Measurements from ENCODE around the gene HS3ST6. TPM values are rescaled to one million over a fixed set of nuclear protein-coding genes. Genes with fewer than 3 reads are reported as not detected.

HS3ST6 gene
- total RNA-seq, 1 experiment from 2014 or later = not detected

GRCh38 chr16:1947369-1947670 is 29.1 kb upstream of the HS3ST6 start:
- ChIA-PET POLR2A (interaction anchor here (2.4 kb wide), 1 partner anchor 17 kb away, joined by 7 read pairs; the partner anchor contains the start of gene RPS2), RAD21 (ENCODE audit: low non-redundant PET in 1 of 2, low total read pairs in 2 of 2, uncharacterized antibody in 2 of 2, unreplicated experiment in 2 of 2) (interaction anchor here in 1 of 2 experiments (0.7 kb wide), 1 partner anchor 96 kb away, joined by 3 read pairs; no protein-coding TSS in a partner anchor), CTCF (no interaction called here)
- Histone ChIP-seq H2AFZ (ENCODE audit: low read depth, low read length, poor library complexity, severe bottlenecking) (no peak overlapping the region), H3K27ac (ENCODE audit: low read depth, low read length) (no peak overlapping the region), H3K36me3 (ENCODE audit: control insufficient read depth in 1 of 2, insufficient read depth in 2 of 2, low read length in 2 of 2) (no peaks in the 10 kb centered on the region), H3K4me1 (ENCODE audit: control insufficient read depth in 1 of 2, insufficient read depth in 2 of 2, low read length in 2 of 2) (peaks cover 6 to 16% of the 10 kb centered on the region in 2 experiments), H3K9ac (ENCODE audit: low read length) (no peak overlapping the region), H3K4me3 (replicated peaks in 1 of 2; ENCODE audit: low read depth in 1 of 2, low read length in 2 of 2) (no peak overlapping the region), H3K27me3 (ENCODE audit: insufficient read depth, low read length) (no peaks in the 10 kb centered on the region), H3K79me2 (ENCODE audit: insufficient read depth, low read length) (no peaks in the 10 kb centered on the region), H3K9me2 (ENCODE audit: insufficient read depth) (no peaks in the 10 kb centered on the region), H3K9me3 (ENCODE audit: control insufficient read depth in 1 of 2, insufficient read depth in 1 of 2, low read depth in 1 of 2, low read length in 2 of 2) (no peaks in the 10 kb centered on the region), H3K4me2 (ENCODE audit: low read length) (no peak overlapping the region), H4K20me1 (ENCODE audit: insufficient read depth) (no peaks in the 10 kb centered on the region)
- BruUV-seq (replicated peaks) = no TSS peak
- TF ChIP-seq ATF3 (IDR thresholded peaks at IDR 0.05) (no peak), ELF1 (IDR thresholded peaks at IDR 0.05; ENCODE audit: borderline replicate concordance, low read depth) (no peak), TCF7L2 (IDR thresholded peaks at IDR 0.05; ENCODE audit: borderline replicate concordance, extremely low read depth, insufficient read depth, insufficient read length) (no peak), SRF (IDR thresholded peaks at IDR 0.05; ENCODE audit: low read depth) (no peak), REST (IDR thresholded peaks at IDR 0.05; ENCODE audit: low read depth) (no peak), SP1 (IDR thresholded peaks at IDR 0.05; ENCODE audit: low read depth) (no peak), EGR1 (IDR thresholded peaks at IDR 0.05; ENCODE audit: low read depth) (no peak), POLR2AphosphoS5 (IDR thresholded peaks at IDR 0.05; ENCODE audit: low read depth, low read length) (no peak), FOSL1 (IDR thresholded peaks at IDR 0.05; ENCODE audit: low read depth) (no peak), ZNF274 (IDR thresholded peaks at IDR 0.05; ENCODE audit: low read depth, low read length) (no peak), ZFX (IDR thresholded peaks at IDR 0.05) (no peak), CTCF (IDR thresholded peaks at IDR 0.05 in 2 of 3, conservative IDR thresholded peaks at IDR 0.05 in 1 of 3; ENCODE audit: borderline replicate concordance in 1 of 3, insufficient read depth in 1 of 3, low read depth in 2 of 3, low read length in 2 of 3) (no peak), EZH2 (IDR thresholded peaks at IDR 0.05) (no peak), POLR2A (IDR thresholded peaks at IDR 0.05; ENCODE audit: borderline replicate concordance, extremely low read depth, insufficient read depth, insufficient read length) (no peak), YY1 (IDR thresholded peaks at IDR 0.05; ENCODE audit: extremely low read depth, insufficient replicate concordance, low read depth, low read length) (no peak), JUND (IDR thresholded peaks at IDR 0.05) (no peak), CEBPB (IDR thresholded peaks at IDR 0.05; ENCODE audit: low read depth) (no peak), RAD21 (IDR thresholded peaks at IDR 0.05; ENCODE audit: low read depth) (no peak)
- DNase-seq (ENCODE audit: low read depth, low spot score) (no peak), ATAC-seq (no peak)
- intact Hi-C loops (cut with micrococcal nuclease) = no loop called here
